GM19463 (cell line): Measurements from ENCODE around the gene TULP4.
"Not testable (repeated sequence)": the region's sequence is repeated elsewhere in the genome, so short reads cannot be mapped to it uniquely, and the experiment has no call there.

Experiments
- ATAC-seq: cut with Tn5 transposase; IDR thresholded peaks from one replicate; pipeline ENCODE4 v1.9.1; 2021; ENCODE audit warnings: mild to moderate bottlenecking, moderate library complexity; ENCODE audit not compliant: unreplicated experiment

The TULP4 gene

GRCh38 chr6:158292016-158292415 is 20.2 kb upstream of the TULP4 start:
- ATAC-seq, result no peak

DNA sequence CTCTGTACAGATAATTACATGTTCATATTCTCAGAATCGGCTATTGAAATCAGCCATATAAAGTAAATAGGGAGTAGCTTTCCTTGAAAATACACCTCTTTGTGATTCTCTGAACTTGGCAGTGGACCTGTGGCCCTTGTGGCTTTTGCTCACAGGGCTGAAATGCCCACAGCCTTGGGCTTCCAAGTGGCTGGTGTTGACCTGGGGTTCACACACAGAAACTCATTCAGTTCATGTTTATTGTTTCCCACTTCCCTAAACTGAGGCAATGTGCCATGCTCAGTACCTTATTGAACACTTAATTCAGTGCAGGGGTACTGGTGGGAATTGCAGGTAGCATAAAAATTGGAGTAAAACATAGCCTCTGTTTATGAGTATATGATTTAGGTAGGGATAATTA is 19.1 kb upstream of the TULP4 start:
- peak; percentile 61 for ATAC-seq

DNA sequence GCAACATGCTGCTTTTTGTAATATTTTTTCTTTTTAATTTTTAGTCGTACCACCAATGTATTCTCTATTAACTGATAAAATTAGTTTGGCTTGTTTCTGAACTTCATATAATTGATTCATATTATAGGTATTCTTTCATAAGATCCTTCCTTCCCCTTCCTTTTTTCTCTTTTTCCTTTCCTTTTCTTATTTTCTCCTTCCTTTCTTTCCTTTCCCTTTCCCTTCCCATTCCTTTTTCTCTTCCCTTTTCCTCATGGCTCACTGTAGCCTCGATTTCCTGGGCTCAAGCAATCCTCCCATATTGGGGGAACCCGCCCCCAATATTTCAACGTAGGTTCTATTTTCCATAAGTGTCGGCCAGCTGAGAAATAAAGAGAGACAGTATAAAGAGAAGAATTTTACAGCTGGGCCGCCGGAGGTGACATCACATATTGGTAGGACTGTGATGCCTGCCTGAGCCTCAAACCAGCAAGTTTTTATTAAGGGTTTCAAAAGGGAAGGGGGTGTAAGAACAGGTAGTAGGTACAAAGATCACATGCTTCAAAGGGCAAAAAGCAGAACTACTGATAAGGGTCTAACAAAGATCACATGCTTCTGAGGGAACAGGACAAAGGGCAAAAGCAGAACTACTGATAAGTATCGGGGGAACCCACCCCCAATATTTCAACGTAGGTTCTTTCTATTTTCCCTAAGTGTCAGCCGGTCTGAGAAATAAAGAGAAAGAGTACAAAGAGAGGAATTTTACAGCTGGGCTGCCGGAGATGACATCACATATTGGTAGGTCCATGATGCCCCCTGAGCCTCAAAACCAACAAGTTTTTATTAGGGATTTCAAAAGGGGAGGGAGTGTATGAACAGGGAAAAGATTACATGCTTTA is 16.1 kb upstream of the TULP4 start:
- not testable (repeated sequence) for ATAC-seq

GRCh38 chr6:158296854-158297324 is 15.4 kb upstream of the TULP4 start:
- ATAC-seq, result not testable (repeated sequence)

GRCh38 chr6:158297657-158298056 is 14.6 kb upstream of the TULP4 start:
- not testable (repeated sequence) for ATAC-seq

GRCh38 chr6:158300306-158301143 is 11.7 kb upstream of the TULP4 start:
- ATAC-seq, result not testable (repeated sequence)

- not testable (repeated sequence) for ATAC-seq
These were observed 10.7 kb upstream of the TULP4 start for GRCh38 chr6:158301561-158301960.

DNA sequence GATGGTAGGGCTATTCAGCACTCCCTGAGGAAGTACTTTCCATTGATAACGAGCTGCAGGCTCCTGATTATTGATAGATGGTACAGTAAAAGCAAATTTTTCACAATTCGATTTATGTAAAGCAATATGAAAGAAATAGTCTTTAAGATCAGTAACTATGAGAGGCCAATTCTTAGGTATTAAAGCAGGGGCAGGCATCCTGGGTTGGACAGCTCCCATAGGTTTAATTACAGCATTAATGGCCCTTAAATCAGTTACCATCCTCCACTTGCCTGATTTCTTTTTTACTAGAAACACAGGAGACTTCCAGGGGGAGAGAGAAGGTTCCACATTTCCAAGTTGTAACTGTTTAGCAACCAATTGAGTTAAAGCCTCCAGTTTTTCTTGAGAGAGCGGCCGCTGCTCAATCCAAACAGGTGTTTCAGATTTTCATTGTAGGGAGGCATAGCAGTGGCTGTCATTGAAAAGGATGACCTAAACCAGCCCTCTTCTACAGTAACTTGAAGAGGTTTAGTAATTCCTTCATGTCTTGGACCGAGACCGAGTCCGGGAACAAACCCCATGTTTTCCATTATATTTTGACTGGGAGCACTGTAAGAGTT is 10.0 kb upstream of the TULP4 start:
- ATAC-seq, result not testable (repeated sequence)

DNA sequence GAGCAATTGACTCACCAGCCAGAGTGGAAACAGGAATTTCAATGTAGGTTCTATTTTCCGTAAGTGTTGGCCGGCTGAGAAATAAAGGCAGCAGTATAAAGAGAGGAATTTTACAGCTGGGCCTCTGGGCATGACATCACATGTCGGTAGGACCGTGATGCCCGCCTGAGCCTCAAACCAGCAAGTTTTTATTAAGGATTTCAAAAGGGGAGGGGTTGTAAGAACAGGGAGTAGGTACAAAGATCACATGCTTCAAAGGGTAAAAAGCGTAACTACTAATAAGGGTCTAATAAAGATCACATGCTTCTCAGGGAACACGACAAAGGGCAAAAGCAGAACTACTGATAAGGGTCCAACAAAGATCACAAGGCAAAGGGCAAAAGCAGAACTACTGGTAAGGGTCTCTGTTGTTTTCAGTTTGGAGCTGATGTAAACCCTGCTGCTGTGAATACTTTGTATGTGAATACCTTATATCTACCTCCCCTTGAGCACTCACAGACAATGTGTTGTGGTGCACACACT is 9.0 kb upstream of the TULP4 start:
- no peak for ATAC-seq

- no peak for ATAC-seq
These were observed 8.0 kb upstream of the TULP4 start for GRCh38 chr6:158304254-158304653.

- no peak for ATAC-seq
These were observed 2.5 kb upstream of the TULP4 start for GRCh38 chr6:158309814-158310213.

GRCh38 chr6:158311193-158311592 is 1.1 kb upstream of the TULP4 start:
- no peak for ATAC-seq

DNA sequence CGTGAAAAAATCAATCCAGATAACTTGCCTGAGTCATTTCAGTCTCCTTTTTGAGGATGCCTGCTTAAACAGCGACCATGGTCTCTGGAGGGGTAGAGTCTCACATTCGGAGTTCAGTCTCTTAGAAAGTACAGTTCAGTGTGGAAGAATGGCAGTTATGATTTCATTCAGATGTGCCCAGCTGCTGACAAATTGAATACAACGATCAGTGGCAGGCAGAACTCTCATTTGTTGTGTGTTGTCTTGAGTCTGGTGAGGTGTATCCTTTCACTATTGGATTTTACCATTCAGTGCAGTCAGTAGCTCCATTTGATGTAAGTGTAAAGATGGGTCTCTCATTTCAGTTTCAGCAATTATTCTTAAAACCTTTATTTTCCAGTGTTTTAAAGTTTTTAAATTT is 639 bp upstream of the TULP4 start:
- no peak for ATAC-seq

DNA sequence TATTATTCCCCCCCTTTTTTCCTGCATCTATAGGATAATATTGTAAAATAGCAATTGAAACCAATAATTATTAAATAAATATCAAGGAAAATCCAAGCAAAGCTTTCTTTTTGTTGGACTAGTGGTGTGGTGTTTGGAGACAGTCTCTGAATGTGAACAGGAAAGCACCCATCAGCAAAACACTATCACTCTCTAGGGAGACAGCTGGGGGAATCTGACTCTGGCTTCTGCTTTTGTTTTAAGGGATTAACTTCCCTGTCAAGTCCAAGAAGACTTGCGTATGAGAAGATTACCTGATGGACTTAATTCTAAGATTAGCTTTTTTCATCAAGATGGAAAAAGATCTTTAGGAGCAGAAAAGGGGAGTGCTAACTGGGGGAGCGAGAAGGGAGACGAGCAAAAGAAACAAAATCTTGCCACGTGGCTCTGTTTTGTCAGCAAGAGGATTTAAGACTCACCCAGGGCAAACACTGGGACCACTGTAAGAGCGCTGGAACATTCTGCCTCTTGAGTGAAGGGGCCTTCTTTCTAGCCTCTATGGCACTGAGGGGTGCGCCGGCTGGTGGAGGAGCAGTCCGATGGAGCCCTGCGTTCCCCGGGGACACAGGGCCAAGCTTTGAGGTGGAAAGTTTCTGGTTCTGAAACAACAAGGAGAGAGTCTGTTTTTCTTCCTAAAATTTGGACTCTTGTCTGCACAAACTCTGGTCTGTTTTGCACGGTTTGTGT is 570 bp downstream of the TULP4 start:
- no peak for ATAC-seq

DNA sequence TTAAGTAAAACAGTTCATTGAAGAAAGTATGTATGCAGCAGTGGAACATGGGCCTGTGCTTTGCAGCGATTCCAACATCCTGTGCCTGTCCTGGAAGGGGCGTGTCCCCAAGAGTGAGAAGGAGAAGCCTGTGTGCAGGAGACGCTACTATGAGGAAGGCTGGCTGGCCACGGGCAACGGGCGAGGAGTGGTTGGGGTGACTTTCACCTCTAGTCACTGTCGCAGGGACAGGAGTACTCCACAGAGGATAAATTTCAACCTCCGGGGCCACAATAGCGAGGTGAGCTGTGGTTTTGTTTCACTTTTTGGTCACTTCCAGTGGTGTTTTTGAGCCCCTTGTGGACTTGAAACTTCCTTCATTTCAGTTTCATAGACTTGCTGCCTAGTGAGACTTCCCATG is 1.7 kb downstream of the TULP4 start:
- ATAC-seq, result peak; percentile 54

- ATAC-seq, result no peak
These were observed 2.5 kb downstream of the TULP4 start for GRCh38 chr6:158314737-158315136.

GRCh38 chr6:158316022-158316421 is 3.8 kb downstream of the TULP4 start:
- ATAC-seq, result no peak

DNA sequence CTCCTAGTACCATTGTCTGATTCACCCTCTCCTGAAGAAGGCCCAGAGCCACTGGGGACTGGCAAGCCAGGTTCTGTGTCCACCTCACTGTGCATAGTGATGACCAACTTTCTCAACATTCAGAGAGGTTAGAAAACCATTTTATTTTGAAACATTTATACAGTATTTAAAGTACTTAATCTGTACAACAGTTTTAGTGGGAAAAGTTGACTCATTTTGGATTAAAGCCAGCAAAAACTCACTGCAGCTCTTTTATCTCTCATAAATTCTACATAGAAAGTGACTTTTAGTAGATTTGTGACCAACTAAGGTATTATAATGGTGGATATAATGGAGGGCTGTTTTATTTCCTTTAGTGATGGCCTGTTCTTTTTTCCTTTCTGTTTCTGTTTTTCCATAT is 9.7 kb downstream of the TULP4 start:
- ATAC-seq, result no peak

GRCh38 chr6:158322400-158322723 is 10.1 kb downstream of the TULP4 start:
- ATAC-seq, result no peak

DNA sequence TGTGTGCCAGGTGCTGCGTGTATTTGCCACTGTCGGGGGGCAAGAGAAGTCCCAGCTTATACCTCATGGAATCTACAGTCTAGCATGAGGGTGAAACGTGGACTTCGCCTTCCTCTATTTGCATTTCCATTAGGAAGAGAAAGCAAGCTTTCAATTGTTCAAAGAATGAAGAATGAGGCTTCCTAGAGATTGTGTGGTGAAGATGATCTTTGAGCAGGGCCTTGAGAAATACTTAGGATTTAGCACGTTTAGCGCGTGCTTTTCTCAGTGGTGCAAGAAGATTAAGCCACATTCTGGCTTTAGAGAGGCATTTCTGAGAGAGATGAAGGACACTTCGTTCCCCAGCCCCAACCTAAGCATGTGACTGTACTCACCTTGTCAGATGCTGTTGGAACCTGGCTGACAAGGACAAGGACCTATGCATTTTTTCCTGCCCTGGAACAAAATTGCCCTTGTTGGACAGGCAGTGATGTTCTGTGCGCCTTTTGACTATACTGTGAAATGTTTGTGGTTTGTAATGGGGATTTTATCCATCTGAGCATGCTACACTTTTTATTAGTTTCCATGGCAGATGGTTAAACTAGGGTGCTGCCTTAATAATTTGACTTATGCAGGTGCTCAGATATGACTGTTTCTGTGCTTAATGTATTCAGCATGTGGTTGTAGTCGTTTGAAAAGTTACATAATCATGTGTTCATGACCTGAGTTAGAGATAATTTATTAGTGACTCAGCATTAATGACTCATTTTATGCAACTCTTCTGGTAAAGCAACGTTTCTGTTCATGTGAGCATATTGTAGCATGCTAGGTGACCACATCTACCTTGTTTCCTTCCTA is 10.7 kb downstream of the TULP4 start:
- ATAC-seq, result peak; percentile 83
